ENCODE measurements around the gene ZW10. TPM values are rescaled to one million over a fixed set of nuclear protein-coding genes. Genes with fewer than 3 reads are reported as not detected.

ZW10 gene
- total RNA-seq, 4 donors from 2014 or later = 8.8 to 10.9 (median 9.4) TPM

GRCh38 chr11:113779496-113779895 lies 6.0 kb upstream of the ZW10 start, which contains the start of gene CLDN25:
CLDN25 (plus strand) TSS chr11:113779796; CDS start chr11:113779796, 0 bp downstream.
- peaks cover 9 to 12% (median 12%) of the 10 kb centered on the region in 4 donors for H3K4me1 ChIP-seq
- intact Hi-C loops (cut with DNase I) = loop anchor here (10.0 kb wide), 1 partner anchor 485 kb away; no protein-coding TSS in a partner anchor
- H3K9me3 ChIP-seq = no peaks in the 10 kb centered on the region
- H3K27ac ChIP-seq (replicated peaks in 1 of 4) = no peak within 1 kb of the TSS
- no peaks in the 10 kb centered on the region for H3K36me3 ChIP-seq
- no peaks in the 10 kb centered on the region for H3K27me3 ChIP-seq
- TF ChIP-seq EP300 (IDR thresholded peaks at IDR 0.05) (no peak), POLR2AphosphoS5 (IDR thresholded peaks at IDR 0.05) (no peak), POLR2A (IDR thresholded peaks at IDR 0.05; ENCODE audit: low read depth) (no peak), CTCF (IDR thresholded peaks at IDR 0.05) (no peak)
- 92% methylated on average over 4 of the region's 4 CpGs for WGBS
- DNase-seq (ENCODE audit: extremely low spot score) = no peak
- H3K4me3 ChIP-seq = no peak within 1 kb of the TSS

GRCh38 chr11:113778111-113778910 lies 4.8 kb upstream of the ZW10 start:
- Histone ChIP-seq H3K27ac (replicated peaks in 1 of 4) (peak overlapping the region; percentile 32 to 49 (median 41)), H3K4me3 (peak overlapping the region in 2 of 4 donors; percentile 16 to 35), H3K27me3 (no peaks in the 10 kb centered on the region), H3K36me3 (no peaks in the 10 kb centered on the region), H3K4me1 (peaks cover 9 to 16% (median 12%) of the 10 kb centered on the region in 4 donors), H3K9me3 (no peaks in the 10 kb centered on the region)
- TF ChIP-seq CTCF (IDR thresholded peaks at IDR 0.05) (no peak), POLR2AphosphoS5 (IDR thresholded peaks at IDR 0.05) (peak in 1 of 2 donors; percentile 47), EP300 (IDR thresholded peaks at IDR 0.05) (no peak), POLR2A (IDR thresholded peaks at IDR 0.05; ENCODE audit: low read depth) (no peak)
- intact Hi-C loops (cut with DNase I) = loop anchor here (10.0 kb wide), 1 partner anchor 486 kb away; no protein-coding TSS in a partner anchor
- no peak for DNase-seq (ENCODE audit: extremely low spot score)
- WGBS = 44% methylated on average over 11 of the region's 11 CpGs

DNA sequence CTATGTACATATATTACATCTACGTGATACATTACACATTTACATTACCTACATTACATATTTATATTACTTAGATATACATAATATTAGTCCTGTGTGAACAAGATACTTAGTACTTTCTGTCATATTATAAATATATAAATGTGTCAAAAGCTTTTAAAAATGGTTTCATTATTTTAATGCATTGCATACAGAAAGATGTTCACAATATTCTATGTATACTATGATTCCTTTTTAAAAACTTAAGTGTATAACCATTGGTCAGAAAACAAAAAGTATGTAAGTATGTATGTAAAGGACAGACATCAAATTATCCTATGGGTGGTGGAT lies 647 bp upstream of the ZW10 start:
- DNase-seq (ENCODE audit: extremely low spot score) = no peak
- TF ChIP-seq CTCF (IDR thresholded peaks at IDR 0.05) (no peak), EP300 (IDR thresholded peaks at IDR 0.05) (no peak), POLR2AphosphoS5 (IDR thresholded peaks at IDR 0.05) (no peak)
- Histone ChIP-seq H3K36me3 (peaks cover 0 to 12% (median 6%) of the 10 kb centered on the region in 4 donors), H3K27ac (replicated peaks in 1 of 4) (peak overlapping the region; percentile 84 to 88 (median 88)), H3K9me3 (no peaks in the 10 kb centered on the region), H3K27me3 (no peaks in the 10 kb centered on the region), H3K4me3 (peak overlapping the region; percentile 72 to 87 (median 82)), H3K4me1 (peaks cover 22 to 38% (median 33%) of the 10 kb centered on the region in 4 donors)
- WGBS = 0% methylated on average over 1 of the region's 1 CpG
- intact Hi-C loops (cut with DNase I) = loop anchor here (10.0 kb wide), 1 partner anchor 491 kb away; no protein-coding TSS in a partner anchor

DNA sequence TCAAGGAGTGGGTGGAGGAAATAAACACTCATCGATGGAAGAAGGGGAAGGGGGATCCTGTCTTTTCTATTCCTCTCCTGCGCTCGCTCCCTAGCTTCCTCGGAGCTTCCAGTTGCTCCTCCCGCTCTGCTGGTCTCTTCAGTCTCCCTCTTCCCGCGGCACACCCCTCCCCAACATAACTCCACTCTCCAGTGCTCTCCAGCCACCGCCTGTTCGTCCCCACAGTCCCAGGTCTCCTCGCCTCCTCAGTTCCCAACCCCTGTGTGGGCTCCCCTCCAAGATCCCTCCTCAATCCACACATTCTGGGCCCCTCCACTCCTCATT lies 438 bp downstream of the ZW10 start:
- Histone ChIP-seq H3K27me3 (no peaks in the 10 kb centered on the region), H3K36me3 (peaks cover 0 to 20% (median 13%) of the 10 kb centered on the region in 4 donors), H3K9me3 (no peaks in the 10 kb centered on the region), H3K27ac (replicated peaks in 1 of 4) (peak overlapping the region; percentile 84 to 88 (median 88)), H3K4me3 (peak overlapping the region; percentile 72 to 87 (median 82)), H3K4me1 (peaks cover 13 to 29% (median 25%) of the 10 kb centered on the region in 4 donors)
- DNase-seq (ENCODE audit: extremely low spot score) = no peak
- intact Hi-C loops (cut with DNase I) = loop anchor here (10.0 kb wide), 1 partner anchor 492 kb away; no protein-coding TSS in a partner anchor
- WGBS = 2% methylated on average over 10 of the region's 10 CpGs
- TF ChIP-seq CTCF (IDR thresholded peaks at IDR 0.05) (no peak), POLR2A (IDR thresholded peaks at IDR 0.05; ENCODE audit: low read depth) (no peak), EP300 (IDR thresholded peaks at IDR 0.05) (no peak), POLR2AphosphoS5 (IDR thresholded peaks at IDR 0.05) (no peak)

Measured in esophagus muscularis mucosa (tissue), 4 donors.